WI38 (cell line): Measurements from ENCODE around the gene AMBRA1.

Experiments used
- H3K4me3 ChIP-seq: 2 replicates; pipeline ENCODE4 v1.5.1; 2011; ENCODE audit warnings: low read depth, mild to moderate bottlenecking, control low read depth, low read length
- TF ChIP-seq, protein P1 (sequence below): IDR thresholded peaks from 2 replicates; pipeline ENCODE4 v1.5.1; 2012; ENCODE audit warnings: low read depth, mild to moderate bottlenecking, control low read depth, low read length

Gene AMBRA1

GRCh38 chr11:46429717-46430116 lies 164.1 kb downstream of the AMBRA1 start:
- TF ChIP-seq, protein P1, sequence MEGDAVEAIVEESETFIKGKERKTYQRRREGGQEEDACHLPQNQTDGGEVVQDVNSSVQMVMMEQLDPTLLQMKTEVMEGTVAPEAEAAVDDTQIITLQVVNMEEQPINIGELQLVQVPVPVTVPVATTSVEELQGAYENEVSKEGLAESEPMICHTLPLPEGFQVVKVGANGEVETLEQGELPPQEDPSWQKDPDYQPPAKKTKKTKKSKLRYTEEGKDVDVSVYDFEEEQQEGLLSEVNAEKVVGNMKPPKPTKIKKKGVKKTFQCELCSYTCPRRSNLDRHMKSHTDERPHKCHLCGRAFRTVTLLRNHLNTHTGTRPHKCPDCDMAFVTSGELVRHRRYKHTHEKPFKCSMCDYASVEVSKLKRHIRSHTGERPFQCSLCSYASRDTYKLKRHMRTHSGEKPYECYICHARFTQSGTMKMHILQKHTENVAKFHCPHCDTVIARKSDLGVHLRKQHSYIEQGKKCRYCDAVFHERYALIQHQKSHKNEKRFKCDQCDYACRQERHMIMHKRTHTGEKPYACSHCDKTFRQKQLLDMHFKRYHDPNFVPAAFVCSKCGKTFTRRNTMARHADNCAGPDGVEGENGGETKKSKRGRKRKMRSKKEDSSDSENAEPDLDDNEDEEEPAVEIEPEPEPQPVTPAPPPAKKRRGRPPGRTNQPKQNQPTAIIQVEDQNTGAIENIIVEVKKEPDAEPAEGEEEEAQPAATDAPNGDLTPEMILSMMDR, result no peak
- no peak overlapping the region for H3K4me3 ChIP-seq

- TF ChIP-seq, protein P1, result no peak
- H3K4me3 ChIP-seq, result no peak overlapping the region
Measured at GRCh38 chr11:46427364-46427763, 166.5 kb downstream of the AMBRA1 start.

GRCh38 chr11:46426233-46426991 lies 167.4 kb downstream of the AMBRA1 start:
- TF ChIP-seq, protein P1, result no peak

DNA sequence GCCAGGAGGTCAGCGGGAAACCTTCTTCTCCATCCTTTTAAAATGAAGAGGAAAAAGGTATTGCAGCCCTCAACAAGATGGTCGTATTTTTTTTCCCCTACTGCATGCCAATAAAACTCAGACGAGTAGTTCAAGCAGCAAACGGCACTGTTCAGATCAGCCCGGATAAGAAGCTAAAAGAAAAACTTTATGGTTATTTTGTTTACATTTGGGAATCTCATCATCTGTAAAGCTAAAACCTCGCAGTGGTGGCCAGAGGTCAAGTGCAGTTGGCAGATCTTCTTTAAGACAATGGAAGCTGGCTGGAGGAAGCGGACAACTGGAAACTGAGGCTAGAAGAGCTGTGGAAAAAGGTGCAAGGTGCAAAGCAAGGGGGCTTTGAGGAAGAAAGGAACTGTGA lies 171.2 kb downstream of the AMBRA1 start:
- H3K4me3 ChIP-seq, result no peak overlapping the region
- TF ChIP-seq, protein P1, result no peak

More at GRCh38 chr11:46426233-46426991, 167.4 kb downstream of the AMBRA1 start:
- H3K4me3 ChIP-seq, result no peak overlapping the region

GRCh38 chr11:46421257-46421880 lies 172.5 kb downstream of the AMBRA1 start:
- H3K4me3 ChIP-seq, result no peak overlapping the region

GRCh38 chr11:46420513-46420912 lies 173.3 kb downstream of the AMBRA1 start:
- TF ChIP-seq, protein P1, result no peak
- H3K4me3 ChIP-seq, result no peak overlapping the region

More at GRCh38 chr11:46421257-46421880, 172.5 kb downstream of the AMBRA1 start:
- TF ChIP-seq, protein P1, result no peak

GRCh38 chr11:46418751-46419150 lies 175.1 kb downstream of the AMBRA1 start:
- H3K4me3 ChIP-seq, result no peak overlapping the region
- TF ChIP-seq, protein P1, result no peak
